Right lobe of liver (tissue), 6 donors: ENCODE data around the gene ASAP2. TPM values are rescaled to one million over a fixed set of nuclear protein-coding genes. Genes with fewer than 3 reads are reported as not detected.

Source experiments
- ATAC-seq, 4 donors: fragments of 200-7000 bp; cut with Tn5 transposase; one replicate each; pipeline ENCODE4 v1.9.1; 2020; ENCODE audit warnings: mild to moderate bottlenecking in 4 of 4, moderate library complexity in 4 of 4
- DNase-seq, 3 donors: peaks; one replicate each; pipeline ENCODE4 v3.0.0-alpha.2; 2020
- H3K27ac ChIP-seq, 3 donors: fragments of 200-600 bp; one replicate each; pipeline ENCODE4 v1.8.0; 2022
- H3K27me3 ChIP-seq, 2 donors: fragments of 200-600 bp; one replicate each; pipeline ENCODE4 v1.8.0; 2022
- H3K36me3 ChIP-seq, 4 donors: fragments of 200-600 bp; sonication (generic) in 1 of 4; one replicate each; pipeline versions ENCODE4 v1.5.1 to v1.8.0; 2017 to 2022; ENCODE audit warnings: control low read depth in 1 of 4
- H3K4me1 ChIP-seq, 4 donors: fragments of 200-600 bp; sonication (generic) in 1 of 4; one replicate each; pipeline versions ENCODE4 v1.5.1 to v1.8.0; 2017 to 2022; ENCODE audit warnings: control low read depth in 1 of 4
- H3K4me3 ChIP-seq, 3 donors: fragments of 200-600 bp; one replicate each; pipeline ENCODE4 v1.8.0; 2022
- H3K9me3 ChIP-seq, 4 donors: fragments of 200-600 bp; sonication (generic) in 1 of 4; one replicate each; pipeline versions ENCODE4 v1.5.1 to v1.8.0; 2017 to 2022; ENCODE audit warnings: control low read depth in 1 of 4
- CTCF ChIP-seq, 4 donors: fragments of 200-600 bp in 3 of 4; fragments of 450-650 bp in 1 of 4; IDR thresholded peaks; one replicate each; pipeline versions ENCODE4 v1.5.1 to v1.8.0; 2016 to 2022; ENCODE audit warnings: antibody characterized with exemption in 4 of 4, mild to moderate bottlenecking in 2 of 4
- POLR2A ChIP-seq: fragments of 450-650 bp; IDR thresholded peaks from one replicate; pipeline ENCODE4 v1.6.1; 2017; ENCODE audit warnings: antibody characterized with exemption, mild to moderate bottlenecking
- WGBS: methylation state at CpG from one replicate; pipeline ENCODE4 v1.1.6; 2018; ENCODE audit warnings: low coverage, low lambda C conversion rate; ENCODE audit not compliant: insufficient coverage; ENCODE audit errors: missing lambda C conversion rate; 5-methylcytosine and 5-hydroxymethylcytosine counted together
- intact Hi-C, 2 donors: fragments of 100-400 bp; cut with DNase I; formaldehyde crosslinking; loops; one replicate each; pipeline versions ENCODE4 v1.11.2 to v1.14.1; 2022
- total RNA-seq, 6 experiments: library from RNA; depleted of rRNA in 2 of 6; stranded (reverse); fragments of >200 nt in 2 of 6; fragmentation: NEBNext Ultra II Directional in 3 of 6; extraction: Animal tissue kit (Norgen Biotek cat#: 25700) in 3 of 6; gene quantifications; one replicate each; pipeline versions ENCODE4 v1.1.0 to v1.2.4, GENCODE V29; 2016 to 2023
- donor health status: DM: no; HTN: yes; CAD: no.
- donor health status: DM: no; HTN: no; CAD: no.
- donor health status: DM: no; HTN: no; CAD: no.
- donor health status: DM: no; HTN: yes; CAD: no.
- donor health status: DM: no; HTN: yes; CAD: no.

Gene ASAP2
- total RNA-seq, 6 experiments from 2014 or later: 2.4 to 5.2 (median 3.9) TPM

GRCh38 chr2:9230051-9230802 lies 23.6 kb downstream of the ASAP2 start:
- no peak for ATAC-seq
- WGBS: 61% methylated on average over 4 of the region's 9 CpGs
- Histone ChIP-seq H3K4me3 (no peak overlapping the region), H3K9me3 (no peaks in the 10 kb centered on the region), H3K27ac (no peak overlapping the region), H3K4me1 (peaks cover 0 to 7% (median 0%) of the 10 kb centered on the region in 4 donors), H3K36me3 (no peaks in the 10 kb centered on the region), H3K27me3 (no peaks in the 10 kb centered on the region)
- TF ChIP-seq POLR2A: no peak
- TF ChIP-seq CTCF (IDR thresholded peaks at IDR 0.05): no peak
- DNase-seq: no peak
- intact Hi-C loops: no loop called here

- no peak for DNase-seq
- peaks cover 0 to 7% (median 0%) of the 10 kb centered on the region in 4 donors for H3K4me1 ChIP-seq
- H3K9me3 ChIP-seq: no peaks in the 10 kb centered on the region
- no peaks in the 10 kb centered on the region for H3K27me3 ChIP-seq
- no peak overlapping the region for H3K27ac ChIP-seq
- H3K36me3 ChIP-seq: no peaks in the 10 kb centered on the region
- TF ChIP-seq POLR2A: no peak
- no peak for TF ChIP-seq CTCF (IDR thresholded peaks at IDR 0.05)
- WGBS: no CpG with 5 or more reads among the region's 4 CpGs
- intact Hi-C loops: no loop called here
- ATAC-seq: peak in 2 of 4 donors; percentile 25 to 33
- no peak overlapping the region for H3K4me3 ChIP-seq
Observed at GRCh38 chr2:9230881-9231280, 24.3 kb downstream of the ASAP2 start.

- Histone ChIP-seq H3K4me1 (peaks cover 0 to 7% (median 0%) of the 10 kb centered on the region in 4 donors), H3K9me3 (no peaks in the 10 kb centered on the region), H3K27me3 (no peaks in the 10 kb centered on the region), H3K27ac (no peak overlapping the region), H3K36me3 (no peaks in the 10 kb centered on the region), H3K4me3 (no peak overlapping the region)
- intact Hi-C loops: no loop called here
- no peak for DNase-seq
- TF ChIP-seq POLR2A (no peak), CTCF (IDR thresholded peaks at IDR 0.05) (no peak)
- 11% methylated on average over 1 of the region's 14 CpGs for WGBS
- peak in 2 of 4 donors; percentile 9 to 18 for ATAC-seq
Observed at GRCh38 chr2:9231291-9232165, 24.9 kb downstream of the ASAP2 start.

- Histone ChIP-seq H3K9me3 (no peaks in the 10 kb centered on the region), H3K27me3 (no peaks in the 10 kb centered on the region), H3K4me1 (peaks cover 0 to 7% (median 0%) of the 10 kb centered on the region in 4 donors), H3K27ac (no peak overlapping the region), H3K4me3 (no peak overlapping the region), H3K36me3 (no peaks in the 10 kb centered on the region)
- ATAC-seq (no peak), DNase-seq (no peak)
- 78% methylated on average over 7 of the region's 7 CpGs for WGBS
- no peak for TF ChIP-seq POLR2A
- TF ChIP-seq CTCF (IDR thresholded peaks at IDR 0.05): no peak
- intact Hi-C loops: no loop called here
Observed at GRCh38 chr2:9232166-9232479, 25.5 kb downstream of the ASAP2 start.
